ES-I3 (cell line): ENCODE results near the gene ADGRB2.

Experiments
- H3K36me3 ChIP-seq: 2 replicates; pipeline ENCODE4 v1.6.1; 2013; ENCODE audit warnings: mild to moderate bottlenecking, low read length, control low read depth, moderate library complexity; ENCODE audit not compliant: insufficient read depth
- H3K4me1 ChIP-seq: 2 replicates; pipeline ENCODE4 v1.6.1; 2013; ENCODE audit warnings: mild to moderate bottlenecking, control low read depth, low read length; ENCODE audit not compliant: insufficient read depth
- H3K9ac ChIP-seq: 2 replicates; pipeline ENCODE4 v1.6.1; 2013; ENCODE audit warnings: low read depth, mild to moderate bottlenecking, low read length, moderate library complexity
- H3K9me3 ChIP-seq: 2 replicates; pipeline ENCODE4 v1.6.1; 2013; ENCODE audit warnings: mild to moderate bottlenecking, low read length, moderate library complexity; ENCODE audit not compliant: control insufficient read depth, insufficient read depth

The ADGRB2 gene

GRCh38 chr1:31730336-31731048 lies 33.6 kb downstream of the ADGRB2 start:
- H3K9ac ChIP-seq, result no peak overlapping the region
- no peaks in the 10 kb centered on the region for H3K4me1 ChIP-seq
- H3K36me3 ChIP-seq, result no peaks in the 10 kb centered on the region
- no peaks in the 10 kb centered on the region for H3K9me3 ChIP-seq

- no peaks in the 10 kb centered on the region for H3K4me1 ChIP-seq
- no peaks in the 10 kb centered on the region for H3K36me3 ChIP-seq
- no peak overlapping the region for H3K9ac ChIP-seq
- H3K9me3 ChIP-seq, result no peaks in the 10 kb centered on the region
Observed at GRCh38 chr1:31727849-31728248, 36.3 kb downstream of the ADGRB2 start.

- no peaks in the 10 kb centered on the region for H3K4me1 ChIP-seq
- no peak overlapping the region for H3K9ac ChIP-seq
- H3K9me3 ChIP-seq, result no peaks in the 10 kb centered on the region
- no peaks in the 10 kb centered on the region for H3K36me3 ChIP-seq
Observed at GRCh38 chr1:31727195-31727594, 36.9 kb downstream of the ADGRB2 start.

GRCh38 chr1:31726715-31727114 lies 37.4 kb downstream of the ADGRB2 start:
- H3K9ac ChIP-seq, result no peak overlapping the region
- no peaks in the 10 kb centered on the region for H3K4me1 ChIP-seq
- H3K9me3 ChIP-seq, result no peaks in the 10 kb centered on the region
- H3K36me3 ChIP-seq, result no peaks in the 10 kb centered on the region

GRCh38 chr1:31725777-31726535 lies 38.2 kb downstream of the ADGRB2 start:
- Histone ChIP-seq H3K4me1 (no peaks in the 10 kb centered on the region), H3K9ac (no peak overlapping the region), H3K36me3 (no peaks in the 10 kb centered on the region), H3K9me3 (no peaks in the 10 kb centered on the region)

GRCh38 chr1:31725134-31725533 lies 39.0 kb downstream of the ADGRB2 start:
- Histone ChIP-seq H3K9ac (no peak overlapping the region), H3K36me3 (no peaks in the 10 kb centered on the region), H3K9me3 (no peaks in the 10 kb centered on the region), H3K4me1 (no peaks in the 10 kb centered on the region)

- no peaks in the 10 kb centered on the region for H3K4me1 ChIP-seq
- H3K9me3 ChIP-seq, result no peaks in the 10 kb centered on the region
- no peak overlapping the region for H3K9ac ChIP-seq
- H3K36me3 ChIP-seq, result no peaks in the 10 kb centered on the region
Observed at GRCh38 chr1:31723828-31724359, 40.2 kb downstream of the ADGRB2 start.

- Histone ChIP-seq H3K9me3 (no peaks in the 10 kb centered on the region), H3K4me1 (peaks cover 2% of the 10 kb centered on the region; the same call in 1 of the 2 replicates), H3K9ac (no peak overlapping the region), H3K36me3 (no peaks in the 10 kb centered on the region)
Observed at GRCh38 chr1:31718327-31718897, 45.7 kb downstream of the ADGRB2 start.

- H3K9ac ChIP-seq, result no peak overlapping the region
- no peaks in the 10 kb centered on the region for H3K36me3 ChIP-seq
- no peaks in the 10 kb centered on the region for H3K9me3 ChIP-seq
- H3K4me1 ChIP-seq, result peaks cover 10% of the 10 kb centered on the region; the same call in 1 of the 2 replicates
Observed at GRCh38 chr1:31717341-31717740, 46.8 kb downstream of the ADGRB2 start.

- no peaks in the 10 kb centered on the region for H3K9me3 ChIP-seq
- no peaks in the 10 kb centered on the region for H3K36me3 ChIP-seq
- peaks cover 14% of the 10 kb centered on the region; the same call in 1 of the 2 replicates for H3K4me1 ChIP-seq
- peak overlapping the region; percentile 52; the same call in 1 of the 2 replicates for H3K9ac ChIP-seq
Observed at GRCh38 chr1:31715873-31716220, 48.3 kb downstream of the ADGRB2 start.

- Histone ChIP-seq H3K4me1 (peaks cover 14% of the 10 kb centered on the region; the same call in 1 of the 2 replicates), H3K9ac (peak overlapping the region; percentile 52; the same call in 1 of the 2 replicates), H3K36me3 (no peaks in the 10 kb centered on the region), H3K9me3 (no peaks in the 10 kb centered on the region)
Observed at GRCh38 chr1:31715087-31715872, 48.9 kb downstream of the ADGRB2 start.

GRCh38 chr1:31714442-31715086 lies 49.6 kb downstream of the ADGRB2 start:
- Histone ChIP-seq H3K9ac (peak overlapping the region; percentile 52), H3K36me3 (no peaks in the 10 kb centered on the region), H3K4me1 (peaks cover 14% of the 10 kb centered on the region; the same call in 1 of the 2 replicates), H3K9me3 (no peaks in the 10 kb centered on the region)

- H3K4me1 ChIP-seq, result peaks cover 14% of the 10 kb centered on the region; the same call in 1 of the 2 replicates
- no peak overlapping the region for H3K9ac ChIP-seq
- no peaks in the 10 kb centered on the region for H3K9me3 ChIP-seq
- no peaks in the 10 kb centered on the region for H3K36me3 ChIP-seq
Observed at GRCh38 chr1:31712630-31713029, 51.5 kb downstream of the ADGRB2 start.
